ENCODE results near the gene CDADC1.

DNA sequence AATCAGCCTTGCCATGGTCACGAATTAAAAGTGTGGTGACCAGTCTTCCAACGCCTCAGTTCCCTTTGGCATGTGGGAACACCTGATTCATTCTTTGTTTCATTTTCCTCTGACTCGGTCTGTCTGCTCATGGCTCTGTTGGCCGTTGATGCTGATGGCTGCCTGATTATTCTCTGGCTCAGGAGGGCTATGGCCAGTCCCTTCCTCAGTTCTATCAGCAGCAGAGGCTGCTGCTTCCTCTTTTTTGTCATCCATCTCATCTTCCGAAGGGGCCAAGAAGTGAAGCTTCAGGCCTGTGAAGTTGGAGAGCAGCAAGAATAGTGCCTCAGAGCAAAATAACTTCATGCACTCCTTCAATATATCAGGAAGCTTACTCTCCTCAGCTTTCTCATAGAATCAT, 37.1 kb upstream of the CDADC1 start:
- TF ChIP-seq, protein P1, sequence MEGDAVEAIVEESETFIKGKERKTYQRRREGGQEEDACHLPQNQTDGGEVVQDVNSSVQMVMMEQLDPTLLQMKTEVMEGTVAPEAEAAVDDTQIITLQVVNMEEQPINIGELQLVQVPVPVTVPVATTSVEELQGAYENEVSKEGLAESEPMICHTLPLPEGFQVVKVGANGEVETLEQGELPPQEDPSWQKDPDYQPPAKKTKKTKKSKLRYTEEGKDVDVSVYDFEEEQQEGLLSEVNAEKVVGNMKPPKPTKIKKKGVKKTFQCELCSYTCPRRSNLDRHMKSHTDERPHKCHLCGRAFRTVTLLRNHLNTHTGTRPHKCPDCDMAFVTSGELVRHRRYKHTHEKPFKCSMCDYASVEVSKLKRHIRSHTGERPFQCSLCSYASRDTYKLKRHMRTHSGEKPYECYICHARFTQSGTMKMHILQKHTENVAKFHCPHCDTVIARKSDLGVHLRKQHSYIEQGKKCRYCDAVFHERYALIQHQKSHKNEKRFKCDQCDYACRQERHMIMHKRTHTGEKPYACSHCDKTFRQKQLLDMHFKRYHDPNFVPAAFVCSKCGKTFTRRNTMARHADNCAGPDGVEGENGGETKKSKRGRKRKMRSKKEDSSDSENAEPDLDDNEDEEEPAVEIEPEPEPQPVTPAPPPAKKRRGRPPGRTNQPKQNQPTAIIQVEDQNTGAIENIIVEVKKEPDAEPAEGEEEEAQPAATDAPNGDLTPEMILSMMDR (IDR thresholded peaks at IDR 0.05; ENCODE audit: low read depth, low read length): no peak
- no peak for TF ChIP-seq EZH2phosphoT487 (IDR thresholded peaks at IDR 0.05; ENCODE audit: low read depth)

All from OCI-LY3 (cell line).